HL-60 (cell line): ENCODE data around the gene KCNAB1.

Experiments used
- DNase-seq, 2 experiments: peaks; one replicate each; pipeline ENCODE4 v3.0.0-alpha.2; 2010 to 2020; ENCODE audit warnings: low read depth in 1 of 2, low spot score in 1 of 2
- H3K27ac ChIP-seq: fragments of 250-450 bp; sonication (Bioruptor Pico); replicated peaks from 2 replicates; pipeline ENCODE4 v1.5.1; 2020; ENCODE audit warnings: mild to moderate bottlenecking, moderate library complexity
- H3K27me3 ChIP-seq: fragments of 250-450 bp; sonication (Bioruptor Pico); 2 replicates; pipeline ENCODE4 v1.5.1; 2021; ENCODE audit warnings: mild to moderate bottlenecking, moderate library complexity; ENCODE audit not compliant: insufficient read depth, poor library complexity, severe bottlenecking
- H3K4me3 ChIP-seq: replicated peaks from 2 replicates; pipeline ENCODE4 v1.5.1; 2011; ENCODE audit warnings: mild to moderate bottlenecking, control low read depth, low read length; ENCODE audit not compliant: insufficient read depth
- CTCF ChIP-seq: IDR thresholded peaks from one replicate; pipeline ENCODE4 v1.5.1; 2011; ENCODE audit warnings: low read length, control low read depth, inconsistent platforms; ENCODE audit not compliant: insufficient read depth
- GABPA ChIP-seq: IDR thresholded peaks from 2 replicates; pipeline ENCODE4 v1.6.1; 2012; ENCODE audit warnings: low read depth
- POLR2AphosphoS5 ChIP-seq: IDR thresholded peaks from 2 replicates; pipeline ENCODE4 v1.6.1; 2012; ENCODE audit warnings: low read depth
- REST ChIP-seq: IDR thresholded peaks from 2 replicates; pipeline ENCODE4 v1.6.1; 2012; ENCODE audit warnings: low read depth; ENCODE audit not compliant: insufficient replicate concordance
- SPI1 ChIP-seq: IDR thresholded peaks from 2 replicates; pipeline ENCODE4 v1.6.1; 2012; ENCODE audit warnings: low read depth, mild to moderate bottlenecking, borderline replicate concordance

The KCNAB1 gene

GRCh38 chr3:156142702-156143101 lies 22.3 kb downstream of the KCNAB1 start:
- Histone ChIP-seq H3K27me3 (peaks cover 13% of the 10 kb centered on the region), H3K4me3 (no peak overlapping the region), H3K27ac (no peak overlapping the region)
- DNase-seq, result no peak
- TF ChIP-seq SPI1 (no peak), REST (no peak), CTCF (no peak), GABPA (no peak)

DNA sequence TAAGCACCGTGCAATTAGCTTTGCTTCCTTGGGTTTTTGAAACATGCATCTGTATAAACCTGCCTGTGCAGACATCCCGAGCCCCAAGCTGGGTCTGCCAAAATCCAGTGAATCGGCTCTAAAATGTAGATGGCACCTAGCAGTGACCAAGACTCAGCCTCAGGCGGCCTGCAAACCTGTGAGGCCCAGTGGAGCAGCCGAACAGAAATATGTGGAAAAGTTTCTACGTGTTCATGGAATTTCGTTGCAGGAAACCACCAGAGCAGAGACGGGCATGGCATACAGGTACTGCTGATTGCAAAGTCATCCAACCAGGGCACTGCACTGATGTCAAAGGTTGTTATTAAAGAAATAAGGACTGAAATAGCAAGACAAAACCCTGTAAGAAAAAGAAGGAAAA lies 22.8 kb downstream of the KCNAB1 start:
- Histone ChIP-seq H3K27me3 (peaks cover 15% of the 10 kb centered on the region), H3K27ac (no peak overlapping the region), H3K4me3 (no peak overlapping the region)
- TF ChIP-seq REST (no peak), POLR2AphosphoS5 (no peak)
- DNase-seq, result no peak

DNA sequence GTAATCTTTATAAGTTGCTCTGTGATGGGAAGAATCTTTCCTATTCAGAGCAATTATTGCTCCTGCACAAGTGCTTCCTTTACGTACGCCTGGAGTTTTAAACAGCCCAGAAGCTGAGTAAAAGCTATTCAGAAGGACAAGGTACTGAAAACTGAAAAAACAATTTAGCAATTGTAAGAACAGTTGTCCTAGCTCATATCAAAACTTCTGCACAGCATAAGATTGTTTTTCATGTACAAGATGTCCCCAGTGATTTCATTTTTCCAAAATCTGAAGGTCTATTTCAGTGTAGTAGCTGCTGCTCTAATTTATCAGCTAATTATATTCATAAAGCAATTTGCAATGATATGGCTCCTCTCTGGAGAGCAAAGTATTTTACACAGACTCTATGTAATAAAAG lies 23.7 kb downstream of the KCNAB1 start:
- DNase-seq, result no peak
- no peak for TF ChIP-seq POLR2AphosphoS5
- H3K27ac ChIP-seq, result no peak overlapping the region

DNA sequence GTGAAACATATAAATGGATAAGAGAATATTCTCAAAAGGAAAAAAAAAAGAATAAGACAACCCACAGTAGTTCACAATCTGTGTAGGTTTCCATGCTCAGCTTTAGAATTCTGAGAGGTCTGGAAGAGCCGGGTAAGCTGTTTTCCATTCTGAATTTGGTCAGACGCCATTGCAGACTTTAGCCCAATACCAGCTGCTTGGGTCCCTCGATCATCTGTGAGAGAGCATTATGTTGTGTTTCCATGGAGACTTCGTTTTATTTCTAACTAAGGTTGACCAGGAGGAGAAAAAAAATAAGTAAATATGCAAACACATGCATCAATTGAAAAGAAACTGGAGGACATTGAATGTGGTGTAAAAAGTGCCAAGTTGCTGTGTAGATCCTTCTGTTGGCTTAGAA lies 25.5 kb downstream of the KCNAB1 start:
- TF ChIP-seq POLR2AphosphoS5, result no peak
- no peak for TF ChIP-seq SPI1
- TF ChIP-seq REST, result no peak
- TF ChIP-seq CTCF, result no peak
- no peak for TF ChIP-seq GABPA
- DNase-seq, result no peak
- Histone ChIP-seq H3K4me3 (no peak overlapping the region), H3K27ac (no peak overlapping the region), H3K27me3 (peaks cover 8% of the 10 kb centered on the region)

More for the DNA sequence above, 23.7 kb downstream of the KCNAB1 start:
- H3K27me3 ChIP-seq, result peaks cover 12% of the 10 kb centered on the region
- H3K4me3 ChIP-seq, result no peak overlapping the region
